BE2C (cell line): Measurements from ENCODE around the gene MAP2K3.
A peak's percentile ranks its signal among the peaks of the same experiment; 100 is the strongest.

ENCODE experiments used
- DNase-seq: peaks from one replicate; pipeline ENCODE4 v3.0.0-alpha.2; 2020
- H3K27me3 ChIP-seq: fragments of 250-450 bp; sonication (Bioruptor Pico); 2 replicates; pipeline ENCODE4 v1.5.1; 2020; ENCODE audit warnings: mild to moderate bottlenecking
- H3K36me3 ChIP-seq: fragments of 250-450 bp; sonication (Bioruptor Pico); 2 replicates; pipeline ENCODE4 v1.5.1; 2020; ENCODE audit warnings: mild to moderate bottlenecking
- H3K4me1 ChIP-seq: fragments of 250-450 bp; sonication (Bioruptor Pico); 2 replicates; pipeline ENCODE4 v1.5.1; 2020
- H3K4me3 ChIP-seq: 2 replicates; pipeline ENCODE4 v1.5.1; 2011; ENCODE audit warnings: low read depth, low read length
- H3K9me3 ChIP-seq: fragments of 250-450 bp; sonication (Bioruptor Pico); 2 replicates; pipeline ENCODE4 v1.5.1; 2020
- TF ChIP-seq, protein P1 (sequence below): IDR thresholded peaks from 2 replicates; pipeline ENCODE4 v1.5.1; 2012; ENCODE audit warnings: mild to moderate bottlenecking, low read depth, low read length

The MAP2K3 gene

DNA sequence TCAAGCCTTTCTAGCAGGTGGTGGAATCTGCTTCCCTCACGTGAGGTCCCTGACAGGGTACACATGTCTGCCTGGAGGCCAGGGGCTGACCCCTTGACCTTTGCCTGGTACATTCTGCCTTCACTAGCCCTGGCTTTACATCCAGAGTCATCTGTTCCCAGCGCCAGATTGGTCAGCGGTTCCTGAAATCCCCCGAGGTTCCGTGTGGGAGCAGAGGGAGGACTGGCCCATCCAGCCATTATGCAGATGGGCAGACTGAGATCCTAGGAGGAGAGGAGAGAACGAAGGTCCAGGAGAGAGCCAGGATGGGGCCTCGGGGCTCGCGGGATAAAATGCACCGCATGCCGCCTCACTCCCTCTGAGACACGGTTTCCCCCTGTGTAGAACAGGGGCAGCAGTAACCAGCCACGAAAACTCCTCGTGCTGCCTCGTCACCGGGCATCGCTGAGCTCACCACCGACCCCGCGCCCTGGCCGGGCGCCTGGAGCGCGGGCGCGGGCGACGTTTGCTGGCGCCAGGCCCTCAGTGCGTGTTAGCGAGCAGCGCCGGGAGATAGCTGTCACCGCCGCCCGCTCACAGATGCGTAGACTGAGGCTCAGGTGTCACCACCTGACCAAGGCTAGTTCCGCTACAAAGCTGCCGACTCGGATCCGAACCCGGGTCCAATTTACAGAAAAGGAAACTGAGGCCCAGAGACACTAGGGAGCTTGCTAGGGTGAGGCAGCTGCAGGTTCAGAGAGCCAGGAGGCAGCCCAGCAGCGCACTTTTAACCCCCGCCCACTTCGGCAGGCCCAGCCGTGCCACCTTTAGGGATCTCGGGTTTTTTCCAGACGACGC is 811 bp upstream of the MAP2K3 start:
- Histone ChIP-seq H3K4me3 (peak overlapping the region; percentile 57), H3K4me1 (no peaks in the 10 kb centered on the region; the same call in 1 of the 2 replicates), H3K27me3 (no peaks in the 10 kb centered on the region), H3K36me3 (no peaks in the 10 kb centered on the region), H3K9me3 (no peaks in the 10 kb centered on the region)
- TF ChIP-seq, protein P1, sequence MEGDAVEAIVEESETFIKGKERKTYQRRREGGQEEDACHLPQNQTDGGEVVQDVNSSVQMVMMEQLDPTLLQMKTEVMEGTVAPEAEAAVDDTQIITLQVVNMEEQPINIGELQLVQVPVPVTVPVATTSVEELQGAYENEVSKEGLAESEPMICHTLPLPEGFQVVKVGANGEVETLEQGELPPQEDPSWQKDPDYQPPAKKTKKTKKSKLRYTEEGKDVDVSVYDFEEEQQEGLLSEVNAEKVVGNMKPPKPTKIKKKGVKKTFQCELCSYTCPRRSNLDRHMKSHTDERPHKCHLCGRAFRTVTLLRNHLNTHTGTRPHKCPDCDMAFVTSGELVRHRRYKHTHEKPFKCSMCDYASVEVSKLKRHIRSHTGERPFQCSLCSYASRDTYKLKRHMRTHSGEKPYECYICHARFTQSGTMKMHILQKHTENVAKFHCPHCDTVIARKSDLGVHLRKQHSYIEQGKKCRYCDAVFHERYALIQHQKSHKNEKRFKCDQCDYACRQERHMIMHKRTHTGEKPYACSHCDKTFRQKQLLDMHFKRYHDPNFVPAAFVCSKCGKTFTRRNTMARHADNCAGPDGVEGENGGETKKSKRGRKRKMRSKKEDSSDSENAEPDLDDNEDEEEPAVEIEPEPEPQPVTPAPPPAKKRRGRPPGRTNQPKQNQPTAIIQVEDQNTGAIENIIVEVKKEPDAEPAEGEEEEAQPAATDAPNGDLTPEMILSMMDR: no peak
- DNase-seq: no peak

DNA sequence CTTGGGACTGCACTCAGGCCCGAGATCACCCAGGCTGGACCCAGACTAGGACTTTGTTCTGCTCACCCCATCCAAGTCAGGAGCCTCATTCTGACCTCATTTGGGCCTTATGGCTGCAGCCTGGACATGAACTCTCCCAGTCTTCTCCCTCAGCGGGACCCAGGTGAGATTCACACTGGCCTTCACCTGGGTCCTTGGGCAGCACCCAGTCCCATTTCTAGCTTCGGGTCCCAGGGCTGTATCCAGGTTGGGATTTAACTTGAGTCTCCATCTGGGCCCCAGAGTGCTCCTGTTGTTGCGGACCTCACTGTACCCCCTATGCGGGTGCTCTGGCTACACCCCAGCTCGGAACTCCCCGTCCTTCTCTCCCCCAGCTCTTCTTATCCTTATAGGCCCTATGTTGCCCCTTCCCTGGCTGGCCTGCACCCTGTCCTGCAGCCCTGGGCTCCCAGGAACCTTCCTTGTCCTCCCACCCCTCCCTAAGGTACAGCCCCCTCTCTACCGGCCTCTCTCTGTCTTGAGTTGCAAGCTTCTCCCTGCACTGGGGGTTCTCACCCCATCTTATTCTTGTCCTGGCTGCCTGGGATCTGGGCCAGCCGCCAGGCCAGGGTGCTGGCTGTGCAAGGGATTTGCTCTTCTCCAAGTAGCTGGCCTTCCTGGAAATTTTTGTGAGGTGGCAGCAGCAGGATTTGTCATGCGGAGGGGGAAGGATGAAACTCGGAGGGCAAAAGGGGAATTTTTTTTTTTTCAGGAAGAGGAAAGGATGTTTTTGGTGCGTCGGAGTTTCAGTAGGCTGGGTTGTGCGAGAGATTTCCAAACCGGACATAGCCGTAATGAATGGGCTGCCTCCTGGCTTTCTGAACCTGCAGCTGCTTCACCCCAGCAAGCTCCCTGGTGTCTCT is 904 bp downstream of the MAP2K3 start:
- TF ChIP-seq, protein P1: no peak
- DNase-seq: no peak
- Histone ChIP-seq H3K4me3 (peak overlapping the region; percentile 74), H3K36me3 (no peaks in the 10 kb centered on the region), H3K4me1 (no peaks in the 10 kb centered on the region; the same call in 1 of the 2 replicates), H3K27me3 (no peaks in the 10 kb centered on the region), H3K9me3 (no peaks in the 10 kb centered on the region)

DNA sequence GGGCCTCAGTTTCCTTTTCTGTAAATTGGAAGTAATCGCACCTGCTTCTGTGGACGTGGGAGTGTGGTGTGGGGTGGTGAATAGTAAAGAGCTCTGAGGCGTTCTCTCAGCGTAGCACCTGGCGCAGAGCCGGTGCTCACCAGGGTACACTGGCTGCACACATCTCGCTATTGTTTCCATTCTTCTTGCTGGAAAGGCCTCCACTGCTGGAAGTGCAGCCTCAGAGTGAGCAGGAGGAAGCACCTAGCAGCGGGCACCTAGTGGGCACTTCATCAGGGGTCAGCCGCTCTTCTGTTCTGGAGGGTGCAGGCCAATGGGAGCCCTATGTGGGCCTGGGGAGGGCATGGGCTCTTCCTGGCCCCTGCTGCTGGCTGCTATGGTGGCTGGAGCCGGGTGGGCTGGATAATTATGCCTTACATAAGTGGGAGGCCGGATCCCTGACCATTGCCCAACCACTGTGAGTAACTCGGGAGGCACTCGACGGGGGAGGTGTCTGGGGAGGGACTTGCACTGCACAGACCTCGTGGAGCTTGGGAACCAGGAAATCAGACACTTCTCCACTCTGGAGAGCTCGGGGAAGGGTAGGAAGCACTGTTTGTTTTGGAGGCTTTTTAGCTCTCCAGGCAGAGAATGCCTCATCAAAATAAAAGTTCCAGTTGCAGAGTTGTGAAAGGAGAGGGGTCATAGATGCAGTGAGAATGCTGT is 1.7 kb downstream of the MAP2K3 start:
- DNase-seq: peak; percentile 47
- Histone ChIP-seq H3K27me3 (no peaks in the 10 kb centered on the region), H3K4me3 (peak overlapping the region; percentile 74), H3K9me3 (no peaks in the 10 kb centered on the region), H3K36me3 (no peaks in the 10 kb centered on the region), H3K4me1 (no peaks in the 10 kb centered on the region; the same call in 1 of the 2 replicates)
- TF ChIP-seq, protein P1: no peak

DNA sequence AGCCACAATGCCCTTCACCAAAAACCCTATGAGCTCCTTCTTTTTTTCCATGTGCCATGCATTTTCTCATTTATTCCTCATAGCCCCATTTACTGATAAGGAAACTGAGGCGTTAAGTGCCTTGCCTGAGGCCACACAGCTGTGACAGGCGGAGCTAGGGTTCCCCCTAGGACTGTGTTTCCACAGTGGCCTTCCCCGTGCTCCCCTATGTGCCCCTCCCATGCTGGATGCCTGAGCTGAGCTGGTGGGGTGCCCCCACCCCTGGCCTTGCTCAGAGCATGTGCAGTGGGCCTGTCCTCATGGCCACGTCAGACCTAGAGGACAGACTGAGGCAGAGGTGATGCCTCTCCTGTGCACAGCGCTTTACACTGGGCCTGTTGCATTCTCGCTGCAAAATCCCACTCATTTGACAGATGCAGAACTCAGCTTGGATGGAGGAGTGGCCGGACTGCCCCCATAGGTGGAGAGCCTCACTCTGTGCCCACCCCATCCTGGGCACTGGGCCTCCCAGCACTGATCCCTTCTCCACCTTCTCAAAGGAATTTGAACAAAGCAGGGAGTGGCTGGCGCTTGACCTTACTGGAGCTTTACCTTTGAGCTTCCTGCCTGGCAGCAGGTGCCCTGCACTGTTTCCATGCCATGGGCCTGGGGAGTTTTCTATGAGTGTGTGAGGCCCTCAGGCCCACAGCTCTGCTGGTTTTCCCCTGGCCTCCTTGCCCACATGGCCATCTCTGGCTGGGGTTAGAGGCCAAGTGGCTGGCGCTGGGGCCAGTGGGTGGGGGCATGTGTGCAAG is 2.6 kb downstream of the MAP2K3 start:
- H3K9me3 ChIP-seq: no peaks in the 10 kb centered on the region
- H3K36me3 ChIP-seq: no peaks in the 10 kb centered on the region
- DNase-seq: no peak
- peak overlapping the region; percentile 74; the same call in 1 of the 2 replicates for H3K4me3 ChIP-seq
- no peaks in the 10 kb centered on the region; the same call in 1 of the 2 replicates for H3K4me1 ChIP-seq
- TF ChIP-seq, protein P1: no peak
- no peaks in the 10 kb centered on the region for H3K27me3 ChIP-seq

DNA sequence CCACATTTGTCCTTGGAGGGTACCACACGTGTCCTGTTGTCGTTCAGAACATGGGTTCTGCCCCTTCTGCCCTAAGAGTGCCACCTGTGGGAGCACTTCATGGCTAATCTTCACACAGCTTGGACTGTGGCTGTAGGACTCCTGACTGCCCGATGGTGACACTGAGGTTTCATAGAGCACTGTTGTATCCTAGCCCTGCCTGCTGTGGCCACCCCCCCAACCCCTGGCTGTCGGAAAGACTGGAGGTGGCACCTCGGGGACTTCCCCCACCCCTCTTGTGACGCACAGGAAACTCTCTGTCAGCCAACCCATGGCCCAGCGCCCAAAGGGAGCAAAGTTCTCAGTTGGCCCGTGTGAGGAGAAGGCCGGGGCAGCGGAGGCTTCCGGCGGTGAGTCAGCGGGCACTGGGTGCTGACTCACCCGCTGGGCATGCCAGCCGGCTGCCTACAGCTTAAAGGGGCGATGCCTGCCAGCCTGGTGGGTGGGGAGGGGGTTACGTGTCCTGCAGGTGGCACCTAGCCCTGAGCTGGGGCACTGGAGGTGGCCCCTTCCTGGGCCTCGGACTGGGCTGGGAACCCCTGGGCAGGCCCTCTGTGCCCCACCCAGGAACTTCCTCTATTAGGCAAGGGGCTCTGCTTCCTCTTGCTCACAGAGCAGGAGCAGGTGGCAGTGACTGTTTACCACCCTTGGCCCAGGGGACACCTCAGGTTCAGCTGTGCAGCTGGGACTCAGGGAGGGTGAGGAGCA is 3.4 kb downstream of the MAP2K3 start:
- TF ChIP-seq, protein P1: no peak
- H3K4me3 ChIP-seq: no peak overlapping the region

More for the DNA sequence above, 3.4 kb downstream of the MAP2K3 start:
- Histone ChIP-seq H3K36me3 (no peaks in the 10 kb centered on the region), H3K27me3 (no peaks in the 10 kb centered on the region), H3K9me3 (no peaks in the 10 kb centered on the region), H3K4me1 (no peaks in the 10 kb centered on the region; the same call in 1 of the 2 replicates)
- DNase-seq: no peak
